Right ventricle myocardium superior (tissue), 1 donor: ENCODE data around the gene DOCK7. TPM values are rescaled to one million over a fixed set of nuclear protein-coding genes. Genes with fewer than 3 reads are reported as not detected.
"Not testable (repeated sequence)": the region's sequence is repeated elsewhere in the genome, so short reads cannot be mapped to it uniquely, and the experiment has no call there.

ENCODE experiments used
- ATAC-seq: fragments of 200-7000 bp; cut with Tn5 transposase; one replicate; pipeline ENCODE4 v1.9.1; 2020; ENCODE audit warnings: mild to moderate bottlenecking; ENCODE audit not compliant: poor library complexity
- DNase-seq: peaks from one replicate; pipeline ENCODE4 v3.0.0-alpha.2; 2020
- intact Hi-C: fragments of 100-400 bp; cut with DNase I; formaldehyde crosslinking; loops from one replicate; pipeline ENCODE4 v1.11.2; 2022
- long read RNA-seq: library from polyadenylated mRNA; unstranded; transcript quantifications from one replicate; pipeline ENCODE4 v2.0.0, GENCODE V29; 2021
- total RNA-seq: library from RNA; stranded (reverse); fragmentation: NEBNext Ultra II Directional; extraction: Animal tissue kit (Norgen Biotek cat#: 25700); gene quantifications from one replicate; pipeline ENCODE4 v1.2.1, GENCODE V29; 2021
- donor health status: DM: no; HTN: yes; CAD: no; lungs with severe emphysema.

DOCK7 gene
- 7.7 TPM for total RNA-seq
- long read RNA-seq, partial matches to known transcripts: 1 of 1 reads
- long read RNA-seq, other reads (novel, unspliced or antisense): 0 of 1 reads

GRCh38 chr1:62687903-62688686 lies at the start of gene DOCK7:
Gene DOCK7, minus strand, starts transcription at chr1:62688386. Its CDS starts 122 bp downstream, at chr1:62688264.
- intact Hi-C loops: no loop called here
- ATAC-seq: peak; percentile 90
- DNase-seq: peak; percentile 87

GRCh38 chr1:62735491-62736171 lies 47.4 kb upstream of the DOCK7 start:
- ATAC-seq (peak; percentile 66), DNase-seq (no peak)
- intact Hi-C loops: no loop called here

GRCh38 chr1:62732331-62732730 lies 44.1 kb upstream of the DOCK7 start:
- no peak for DNase-seq
- peak; percentile 39 for ATAC-seq
- intact Hi-C loops: no loop called here

GRCh38 chr1:62728963-62729362 lies 40.8 kb upstream of the DOCK7 start:
- DNase-seq: no peak
- intact Hi-C loops: no loop called here
- ATAC-seq: no peak

- intact Hi-C loops: no loop called here
- ATAC-seq (no peak), DNase-seq (no peak)
Measured at GRCh38 chr1:62727656-62728407, 39.6 kb upstream of the DOCK7 start.

- intact Hi-C loops: no loop called here
- no peak for DNase-seq
Measured at GRCh38 chr1:62726011-62726442, 37.8 kb upstream of the DOCK7 start.

GRCh38 chr1:62725255-62725654 lies 37.1 kb upstream of the DOCK7 start:
- DNase-seq: no peak
- intact Hi-C loops: no loop called here
- ATAC-seq: peak; percentile 27

More at GRCh38 chr1:62726011-62726442, 37.8 kb upstream of the DOCK7 start:
- ATAC-seq: no peak

- no peak for ATAC-seq
- intact Hi-C loops: no loop called here
- no peak for DNase-seq
Measured at GRCh38 chr1:62724430-62724829, 36.2 kb upstream of the DOCK7 start.

- ATAC-seq: no peak
- no peak for DNase-seq
Measured at GRCh38 chr1:62723883-62724282, 35.7 kb upstream of the DOCK7 start.

GRCh38 chr1:62722796-62723195 lies 34.6 kb upstream of the DOCK7 start:
- DNase-seq (no peak), ATAC-seq (peak; percentile 37)
- intact Hi-C loops: no loop called here

More at GRCh38 chr1:62723883-62724282, 35.7 kb upstream of the DOCK7 start:
- intact Hi-C loops: no loop called here

- intact Hi-C loops: no loop called here
- DNase-seq: no peak
- peak; percentile 35 for ATAC-seq
Measured at GRCh38 chr1:62720946-62721554, 32.9 kb upstream of the DOCK7 start.

GRCh38 chr1:62718400-62718799 lies 30.2 kb upstream of the DOCK7 start:
- ATAC-seq, intact Hi-C loops: not testable (repeated sequence)

GRCh38 chr1:62717483-62717882 lies 29.3 kb upstream of the DOCK7 start:
- intact Hi-C loops: no loop called here
- no peak for DNase-seq
- no peak for ATAC-seq

More at GRCh38 chr1:62718400-62718799, 30.2 kb upstream of the DOCK7 start:
- not testable (repeated sequence) for DNase-seq

- ATAC-seq (peak; percentile 45), DNase-seq (no peak)
- intact Hi-C loops: no loop called here
Measured at GRCh38 chr1:62716397-62716796, 28.2 kb upstream of the DOCK7 start.

- DNase-seq (no peak), ATAC-seq (no peak)
- intact Hi-C loops: no loop called here
Measured at GRCh38 chr1:62712336-62713243, 24.4 kb upstream of the DOCK7 start.

GRCh38 chr1:62707744-62708120 lies 19.5 kb upstream of the DOCK7 start:
- DNase-seq (no peak), ATAC-seq (no peak)
- intact Hi-C loops: no loop called here

GRCh38 chr1:62706985-62707743 lies 19.0 kb upstream of the DOCK7 start:
- intact Hi-C loops: no loop called here
- DNase-seq (no peak), ATAC-seq (no peak)
